Activated T-helper 9 cell treated with anti-CD3 and anti-CD28 coated beads, Interleukin-2, amount 50 U/mL, for 16 hours (primary cell): ENCODE results near the gene TENT4A.
A peak's percentile ranks its signal among the peaks of the same experiment; 100 is the strongest.

Experiments
- DNase-seq: peaks from one replicate; pipeline ENCODE4 v3.0.0-alpha.2; 2020; ENCODE audit warnings: low read depth

Gene TENT4A

DNA sequence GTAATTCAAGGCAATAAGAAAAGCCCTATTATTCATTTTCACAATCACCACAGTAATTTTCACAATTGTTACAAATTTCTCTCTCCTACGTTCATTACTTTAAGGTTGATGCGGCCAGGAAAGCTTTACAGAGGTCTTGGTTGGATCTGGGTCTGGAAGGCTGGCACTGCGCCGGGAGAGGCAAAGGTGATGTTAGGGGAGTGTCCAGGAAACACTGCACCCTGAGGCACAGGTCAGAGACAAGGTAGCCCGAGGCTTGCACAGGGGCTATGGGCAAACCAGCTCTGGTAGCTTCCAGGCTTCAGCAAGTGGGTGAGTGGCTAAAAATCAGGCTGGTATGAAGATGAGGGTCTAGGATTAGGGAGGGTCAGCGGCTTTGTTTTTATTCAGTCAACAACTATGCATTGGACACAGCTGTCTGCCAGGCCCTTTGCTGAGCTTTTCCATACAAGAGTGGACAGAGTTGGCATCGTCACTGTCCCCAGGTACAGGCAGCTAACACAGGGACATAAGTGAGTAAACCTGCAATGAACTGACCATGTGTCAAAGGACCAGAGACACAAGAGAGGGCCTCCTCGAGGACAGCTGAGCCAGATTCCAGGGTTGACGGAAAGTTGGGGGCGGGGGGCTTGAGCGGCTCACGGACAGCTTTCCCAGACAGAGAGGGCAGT is 12.4 kb upstream of the TENT4A start:
- no peak for DNase-seq

DNA sequence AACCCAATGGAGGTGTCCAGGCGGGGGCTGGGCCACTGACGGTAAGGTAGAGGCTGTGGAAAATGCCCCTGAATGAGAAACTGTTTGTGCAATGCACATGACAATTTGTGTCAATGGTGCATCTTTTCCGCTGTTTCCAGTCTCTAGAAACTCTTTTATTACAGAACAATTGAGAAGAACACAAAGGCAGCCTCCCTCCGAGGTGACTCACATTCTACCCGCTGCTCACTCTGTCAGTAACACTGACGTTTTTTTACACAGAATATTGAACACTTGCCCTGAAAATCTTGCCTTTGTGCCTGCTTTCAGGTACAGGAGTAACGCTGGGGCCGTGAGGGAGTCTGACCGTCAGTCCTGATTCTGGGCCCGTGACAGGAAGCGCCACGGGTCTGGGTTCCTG is 11.7 kb upstream of the TENT4A start:
- DNase-seq = no peak

DNA sequence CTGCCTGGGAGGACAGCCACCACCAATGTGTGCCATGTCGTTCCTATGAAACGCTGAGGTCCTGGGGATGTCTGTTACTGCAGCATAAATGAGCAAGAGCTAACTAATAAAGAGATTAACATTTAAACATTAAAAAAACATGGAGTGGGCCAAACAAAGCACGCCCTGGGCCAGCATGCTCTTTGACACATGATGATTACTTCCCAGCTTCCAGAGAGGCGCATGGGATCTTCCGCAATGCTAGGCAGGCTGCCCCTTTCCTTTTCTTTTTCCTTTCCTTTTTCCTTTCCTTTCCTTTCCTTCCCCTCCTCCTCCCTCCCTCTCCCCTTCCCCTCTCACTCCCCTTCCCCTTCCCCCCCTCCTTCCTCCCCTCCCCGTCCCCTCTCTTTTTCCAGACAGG is 10.6 kb upstream of the TENT4A start:
- no peak for DNase-seq

- DNase-seq = no peak
These were observed 9.4 kb upstream of the TENT4A start for GRCh38 chr5:6703806-6704205.

DNA sequence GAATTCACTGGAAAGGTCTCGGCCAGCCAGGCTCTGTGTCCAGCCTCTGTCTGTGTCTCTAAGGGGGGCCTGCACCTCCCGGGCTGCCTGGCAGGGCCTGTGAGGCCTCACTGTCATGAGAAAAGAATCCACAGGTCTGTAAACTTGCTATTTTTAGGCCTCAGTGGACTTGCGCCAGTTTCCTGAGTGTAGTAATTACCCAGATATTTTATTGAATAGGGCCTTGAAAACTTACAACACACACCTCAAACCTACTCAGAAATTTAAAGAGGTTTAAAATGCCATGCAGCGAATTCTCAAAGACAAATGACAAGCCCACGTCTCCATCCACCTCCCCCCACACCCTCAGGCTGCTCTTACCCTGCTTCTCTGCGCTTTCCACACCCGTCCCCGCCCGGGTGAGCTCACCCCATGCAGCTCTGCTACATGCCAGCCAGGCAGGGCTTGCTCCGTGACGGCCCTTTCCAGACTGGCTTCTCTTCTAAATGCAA is 8.8 kb upstream of the TENT4A start:
- no peak for DNase-seq

DNA sequence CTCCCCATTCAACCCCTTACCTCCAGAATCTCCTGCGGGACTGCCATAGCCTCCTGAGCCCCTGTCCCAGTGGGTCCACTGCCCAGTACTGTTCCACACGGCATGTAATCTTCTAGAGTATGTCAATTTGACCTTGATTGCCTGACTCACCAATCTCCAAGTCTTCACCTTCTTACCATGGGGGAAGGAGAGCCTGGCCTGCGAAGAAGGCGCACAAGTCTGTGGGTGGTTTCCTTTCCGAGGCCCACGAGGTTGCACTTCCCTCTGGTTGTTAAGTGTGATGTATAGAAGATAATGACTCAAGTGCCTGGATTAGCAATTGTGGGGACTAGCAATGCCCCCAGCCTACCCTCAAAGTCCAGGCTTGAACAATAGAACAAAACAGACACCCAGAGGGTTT is 8.1 kb upstream of the TENT4A start:
- no peak for DNase-seq

GRCh38 chr5:6705959-6706358 is 7.3 kb upstream of the TENT4A start:
- DNase-seq = no peak

GRCh38 chr5:6707852-6708251 is 5.4 kb upstream of the TENT4A start:
- DNase-seq = no peak

DNA sequence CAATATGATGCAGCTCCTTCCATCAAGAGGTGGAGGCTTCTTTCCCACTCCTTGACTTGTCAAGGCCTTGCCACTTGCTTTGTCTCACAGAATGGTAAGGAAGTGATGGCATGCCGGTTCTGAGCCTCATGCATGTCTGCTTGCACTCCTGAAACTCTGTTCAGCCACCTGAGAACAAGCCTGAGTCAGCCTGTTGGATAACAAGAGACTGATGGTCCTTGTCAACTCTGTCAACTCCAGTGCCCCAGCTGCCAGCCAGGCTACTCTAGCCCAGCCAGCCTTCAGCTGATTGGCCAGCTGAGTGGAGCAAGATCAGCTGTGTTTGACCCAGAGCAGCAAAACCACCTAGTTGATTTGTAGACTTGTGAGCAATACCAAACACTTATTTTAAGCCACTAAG is 4.4 kb upstream of the TENT4A start:
- DNase-seq = no peak

- DNase-seq = no peak
These were observed 3.2 kb upstream of the TENT4A start for GRCh38 chr5:6710070-6710469.

DNA sequence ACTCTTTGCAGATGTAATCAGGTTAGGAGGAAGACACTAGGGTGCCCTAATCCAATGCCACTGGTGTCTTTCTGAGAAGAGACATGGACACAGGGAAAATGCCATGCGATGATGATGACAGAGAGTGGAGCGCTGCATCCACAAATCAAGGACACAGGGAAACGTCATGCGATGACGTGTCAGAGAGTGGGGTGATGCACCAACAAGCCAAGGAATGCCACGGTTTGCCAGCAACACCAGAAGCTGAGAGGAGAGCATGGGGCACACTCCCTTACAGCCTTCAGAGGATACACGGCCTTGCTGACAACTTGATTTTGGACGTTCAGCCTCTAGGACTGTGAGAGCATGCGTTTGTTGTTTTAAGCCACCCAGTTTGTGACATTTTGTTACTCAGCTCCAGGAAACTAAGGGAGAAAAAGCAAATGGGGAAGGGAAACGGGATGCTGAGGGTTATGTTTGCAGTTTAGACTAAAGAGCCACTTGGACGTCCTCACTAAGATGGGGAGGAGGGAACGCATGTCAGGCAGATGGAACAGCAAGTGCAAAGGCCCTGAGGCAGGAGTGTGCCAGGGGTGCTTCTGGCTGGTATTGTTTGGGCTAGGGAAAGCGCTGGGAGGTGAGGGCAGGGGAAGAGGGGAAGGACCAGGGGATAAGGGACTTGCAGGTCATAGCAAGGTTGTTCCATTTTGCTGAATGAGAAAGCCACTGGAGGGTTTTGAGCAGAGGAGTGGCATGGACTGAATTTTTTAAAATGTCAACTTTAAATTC is 2.5 kb upstream of the TENT4A start:
- no peak for DNase-seq

GRCh38 chr5:6711409-6712141 is 1.7 kb upstream of the TENT4A start:
- DNase-seq = no peak

- DNase-seq = peak; percentile 44
These were observed 1.1 kb upstream of the TENT4A start for GRCh38 chr5:6712142-6712576.

- DNase-seq = peak; percentile 96
These were observed 507 bp upstream of the TENT4A start for GRCh38 chr5:6712577-6713273.

GRCh38 chr5:6714226-6715041 is 1.2 kb downstream of the TENT4A start:
- DNase-seq = peak; percentile 17

- DNase-seq = no peak
These were observed 2.0 kb downstream of the TENT4A start for GRCh38 chr5:6715271-6715670.

GRCh38 chr5:6715758-6716628 is 2.8 kb downstream of the TENT4A start:
- DNase-seq = no peak

GRCh38 chr5:6716629-6717149 is 3.5 kb downstream of the TENT4A start:
- no peak for DNase-seq

DNA sequence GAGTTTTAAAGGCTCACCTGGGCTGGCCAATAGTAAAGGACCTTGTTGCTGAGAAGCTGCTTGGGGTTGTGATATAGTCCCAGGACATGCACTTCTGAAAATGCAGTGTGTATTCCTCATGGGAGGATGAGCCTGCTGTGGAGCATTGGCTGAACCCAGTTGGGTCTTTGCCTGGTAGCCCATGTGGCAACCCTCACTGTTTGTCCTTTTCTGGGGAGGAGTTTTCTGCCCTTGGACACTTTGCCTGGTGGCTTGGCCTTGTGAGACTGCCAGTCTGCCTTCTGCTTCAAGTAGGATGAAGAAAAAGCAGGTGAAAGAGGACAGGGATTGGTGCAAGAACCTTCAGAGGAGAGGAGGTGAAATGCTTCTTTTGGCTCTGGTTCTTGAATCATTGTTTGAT is 4.0 kb downstream of the TENT4A start:
- DNase-seq = no peak

DNA sequence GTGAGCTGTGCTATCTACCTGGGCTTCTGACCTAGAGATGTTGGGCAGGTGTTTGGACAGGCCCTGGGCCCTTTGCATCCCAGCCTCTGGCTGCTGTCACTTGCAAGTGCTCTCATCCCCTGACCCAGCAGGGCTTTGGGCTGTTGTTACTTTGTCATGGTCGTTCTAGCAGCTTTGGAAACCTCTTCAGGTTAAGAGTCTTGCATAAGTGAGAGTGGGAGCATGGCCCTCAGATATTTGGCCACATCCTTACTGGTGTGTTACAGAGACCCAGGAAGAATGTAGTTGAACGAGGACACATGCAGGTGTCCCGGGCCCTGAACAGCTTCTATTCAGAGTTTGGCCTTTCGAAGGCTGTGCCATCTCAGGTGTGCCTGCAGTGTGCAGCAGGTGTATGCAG is 4.5 kb downstream of the TENT4A start:
- DNase-seq = no peak
